K562 (cell line): ENCODE data around the gene MARCHF3. TPM values are rescaled to one million over a fixed set of nuclear protein-coding genes. Genes with fewer than 3 reads are reported as not detected.

Source experiments
- ATAC-seq: fragments of 200-7000 bp; cut with Tn5 transposase; 3 replicates; pipeline ENCODE4 v1.9.1; 2020; ENCODE audit warnings: moderate library complexity
- BruUV-seq: library from RNA; stranded (reverse); fragments of 400-500 nt; replicated peaks from 2 replicates; lab custom pipeline; 2021; lab: Mats Ljungman, UMichigan
- CTCF ChIA-PET: fragments of 300-600 bp; formaldehyde crosslinking; extraction: SDS; loops from one replicate; lab custom pipeline; 2021; ENCODE audit warnings: low intra/inter-chr PET ratio; lab: Yijun Ruan, JAX
- POLR2A ChIA-PET: fragments of 300-600, 350-650 bp; sonication (Branson Sonifier 250); formaldehyde crosslinking; extraction: SDS; loops from one replicate; lab custom pipeline; 2021; ENCODE audit warnings: antibody characterized with exemption, inconsistent platforms; lab: Yijun Ruan, JAX
- DNase-seq, 4 experiments: peaks; one replicate each; pipeline versions ENCODE4 v3.0.0 to v3.0.0-alpha.2; 2011 to 2018; ENCODE audit warnings: low spot score in 3 of 4, mixed read lengths in 3 of 4; ENCODE audit errors: extremely low read depth in 1 of 4
- FAIRE-seq: peaks from 2 replicates; lab custom pipeline; 2011; peaks lifted over from hg19 to GRCh38; lab: Jason Lieb, UNC
- H2AFZ ChIP-seq: 2 replicates; pipeline ENCODE4 v1.6.0; 2011; ENCODE audit warnings: low read depth, low read length, control low read depth, inconsistent platforms
- H3K27ac ChIP-seq: fragments of 200-600 bp; 3 replicates; pipeline ENCODE4 v1.8.0; 2011; ENCODE audit warnings: low read depth, mild to moderate bottlenecking, control low read depth, inconsistent platforms, low read length, moderate library complexity, mixed read lengths; ENCODE audit errors: extremely low read depth
- H3K27me3 ChIP-seq, 2 experiments: fragments of 300-600 bp in 1 of 2; 2 replicates in 1 of 2; 3 replicates in 1 of 2; pipeline versions ENCODE4 v1.6.0 to v1.8.0; 2011; ENCODE audit warnings: inconsistent platforms in 2 of 2, low read length in 2 of 2, mild to moderate bottlenecking in 1 of 2, mixed read lengths in 1 of 2, moderate library complexity in 1 of 2; ENCODE audit not compliant: control insufficient read depth in 2 of 2, insufficient read depth in 2 of 2
- H3K36me3 ChIP-seq: fragments of 300-600 bp; 3 replicates; pipeline ENCODE4 v1.8.0; 2011; ENCODE audit warnings: mild to moderate bottlenecking, low read length, inconsistent platforms; ENCODE audit not compliant: control insufficient read depth, insufficient read depth
- H3K4me1 ChIP-seq, 2 experiments: fragments of 200-600 bp in 1 of 2; replicated peaks in 1 of 2; 2 replicates in 1 of 2; 3 replicates in 1 of 2; pipeline versions ENCODE4 v1.5.1 to v1.8.0; 2011; ENCODE audit warnings: inconsistent platforms in 2 of 2, low read length in 2 of 2, mild to moderate bottlenecking in 1 of 2, mixed read lengths in 1 of 2, moderate library complexity in 1 of 2; ENCODE audit not compliant: control insufficient read depth in 2 of 2, insufficient read depth in 2 of 2
- H3K4me2 ChIP-seq: 2 replicates; pipeline ENCODE4 v1.6.1; 2011; ENCODE audit warnings: low read length, control low read depth, inconsistent platforms, mixed read lengths; ENCODE audit not compliant: insufficient read depth
- H3K4me3 ChIP-seq: fragments of 200-600 bp; sonication (generic), shearing (Covaris generic); 2 replicates; pipeline ENCODE4 v1.5.1; 2016; ENCODE audit warnings: control low read depth, inconsistent platforms
- H3K79me2 ChIP-seq: fragments of 200-600 bp; 3 replicates; pipeline ENCODE4 v1.8.0; 2011; ENCODE audit warnings: low read length, inconsistent platforms; ENCODE audit not compliant: control insufficient read depth, insufficient read depth
- H3K9ac ChIP-seq, 2 experiments: 2 replicates each; pipeline versions ENCODE4 v1.6.0 to v1.6.1; 2011; ENCODE audit warnings: low read depth in 2 of 2, low read length in 2 of 2, control low read depth in 1 of 2, inconsistent platforms in 1 of 2, mild to moderate bottlenecking in 1 of 2, mixed read lengths in 1 of 2; ENCODE audit not compliant: insufficient read depth in 1 of 2
- H3K9me1 ChIP-seq: one replicate; pipeline ENCODE4 v1.6.0; 2011; ENCODE audit warnings: inconsistent platforms, mild to moderate bottlenecking, low read length, moderate library complexity; ENCODE audit not compliant: control insufficient read depth, insufficient read depth
- H3K9me3 ChIP-seq: replicated peaks from 2 replicates; pipeline ENCODE4 v1.5.1; 2011; ENCODE audit warnings: low read depth, low read length, inconsistent platforms; ENCODE audit not compliant: control insufficient read depth, insufficient read depth
- H4K20me1 ChIP-seq: replicated peaks from 2 replicates; pipeline ENCODE4 v1.6.1; 2011; ENCODE audit warnings: low read length, inconsistent platforms, mixed read lengths; ENCODE audit not compliant: control insufficient read depth, insufficient read depth
- CBFA2T3 ChIP-seq: fragments of 450-650 bp; IDR thresholded peaks from 2 replicates; pipeline ENCODE4 v1.6.1; 2017
- ELF4 ChIP-seq: fragments of 450-650 bp; formaldehyde crosslinking; IDR thresholded peaks from 2 replicates; pipeline ENCODE4 v1.4.0; 2022; ENCODE audit warnings: missing genetic modification characterization
- ETV1 ChIP-seq: fragments of 450-650 bp; conservative IDR thresholded peaks from 2 replicates; pipeline ENCODE4 v1.6.1; 2016; ENCODE audit warnings: missing genetic modification characterization, control low read depth, low read depth, missing compliant biosample characterization
- SPI1 ChIP-seq: IDR thresholded peaks from 2 replicates; pipeline ENCODE4 v1.6.1; 2011; ENCODE audit warnings: low read depth, low read length, control low read depth, borderline replicate concordance
- SRF ChIP-seq, 2 experiments: fragments of 250-450, 450-650 bp in 1 of 2; sonication (Bioruptor Pico) in 1 of 2; sonication (generic) in 1 of 2; formaldehyde crosslinking; IDR thresholded peaks; 2 replicates each; pipeline versions ENCODE4 v1.5.0 to v1.5.1; 2020 to 2022; ENCODE audit warnings: mild to moderate bottlenecking in 1 of 2, missing genetic modification reagents in 1 of 2
- ZNF239 ChIP-seq: fragments of 250-450 bp; sonication (Bioruptor Pico); IDR thresholded peaks from 2 replicates; pipeline ENCODE4 v1.4.0; 2020; ENCODE audit warnings: mild to moderate bottlenecking
- WGBS: fragments of 100-300 bp; shearing (Covaris generic); methylation state at CpG from one replicate; pipeline ENCODE4 v1.1.6; 2016; ENCODE audit warnings: low coverage, mixed read lengths; ENCODE audit not compliant: insufficient coverage; ENCODE audit errors: missing lambda C conversion rate; 5-methylcytosine and 5-hydroxymethylcytosine counted together
- in situ Hi-C: fragments of 300-500 bp; cut with MboI; formaldehyde crosslinking; loops from 4 replicates; pipeline ENCODE4 v1.15.0; 2018; ENCODE audit warnings: inconsistent platforms, mixed read lengths
- intact Hi-C: fragments of 100-400 bp; cut with micrococcal nuclease; formaldehyde crosslinking; loops from 2 replicates; pipeline ENCODE4 v1.14.2; 2022
- polyA plus RNA-seq, 8 experiments: library from polyadenylated mRNA; depleted of rRNA in 4 of 8; stranded (reverse) in 5 of 8; unstranded in 3 of 8; fragments of >200 nt; fragmentation: Nextera tagmentation in 2 of 8; fragmentation: Illumina TruSeq in 1 of 8; extraction: Ambion mirVana in 2 of 8; extraction: Trizol in 1 of 8; gene quantifications; 2 replicates each; pipeline versions ENCODE4 v1.2.1 to v1.2.3, GENCODE V29; 2011 to 2014; ENCODE audit warnings: inconsistent platforms in 1 of 8, missing spikeins in 1 of 8
- total RNA-seq, 7 experiments: library from RNA; depleted of rRNA in 6 of 7; stranded (reverse); fragments of >200 nt in 6 of 7; fragmentation: Illumina TruSeq in 2 of 7; extraction: Trizol in 2 of 7; gene quantifications; 2 replicates each; pipeline versions ENCODE4 v1.2.1 to v1.2.3, GENCODE V29; 2011 to 2021; ENCODE audit warnings: low replicate concordance in 1 of 7
- TF ChIP-seq, protein P1 (sequence below), 2 experiments: fragments of 450-650 bp; formaldehyde crosslinking in 1 of 2; IDR thresholded peaks; 2 replicates each; pipeline versions ENCODE4 v1.4.0 to v1.6.1; 2014 to 2020; ENCODE audit warnings: mild to moderate bottlenecking in 2 of 2, borderline replicate concordance in 1 of 2, low read depth in 1 of 2

Gene MARCHF3
- total and polyA plus RNA-seq, 9 of the 15 experiments (the other 6 are each of a cell fraction or from before 2014, with no cell fraction given) = 5.6 to 37.4 (median 16.5) TPM

DNA sequence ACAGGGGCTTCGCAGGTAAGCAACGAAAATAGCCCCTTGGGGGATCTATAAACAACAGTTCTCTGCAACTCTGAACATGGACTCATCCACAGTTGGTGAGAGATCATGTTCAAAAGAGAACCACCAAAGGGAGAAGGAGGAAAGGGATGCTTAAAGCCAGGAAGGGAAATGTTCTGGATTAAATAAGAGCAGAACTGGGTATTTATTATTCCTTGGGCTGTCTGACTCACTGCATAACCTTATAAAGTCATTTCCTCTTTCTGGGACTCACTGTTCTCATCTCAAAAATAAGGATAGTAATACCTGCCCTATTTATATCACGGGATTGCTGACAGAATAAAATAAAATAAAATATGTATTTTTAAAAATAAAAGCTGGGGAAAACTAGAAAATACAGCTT lies 11.2 kb upstream of the MARCHF3 start (continued):
- TF ChIP-seq ETV1 (tag) = no peak
- TF ChIP-seq SRF (CRISPR knock-in tag; IDR thresholded peaks at IDR 0.05) = peak in 1 of 2 experiments; percentile 23; a peak in 1 of 4 replicates
- peak; percentile 39; the same call in 1 of the 2 replicates for TF ChIP-seq SPI1
- TF ChIP-seq, all 486 proteins: peak for 2

DNA sequence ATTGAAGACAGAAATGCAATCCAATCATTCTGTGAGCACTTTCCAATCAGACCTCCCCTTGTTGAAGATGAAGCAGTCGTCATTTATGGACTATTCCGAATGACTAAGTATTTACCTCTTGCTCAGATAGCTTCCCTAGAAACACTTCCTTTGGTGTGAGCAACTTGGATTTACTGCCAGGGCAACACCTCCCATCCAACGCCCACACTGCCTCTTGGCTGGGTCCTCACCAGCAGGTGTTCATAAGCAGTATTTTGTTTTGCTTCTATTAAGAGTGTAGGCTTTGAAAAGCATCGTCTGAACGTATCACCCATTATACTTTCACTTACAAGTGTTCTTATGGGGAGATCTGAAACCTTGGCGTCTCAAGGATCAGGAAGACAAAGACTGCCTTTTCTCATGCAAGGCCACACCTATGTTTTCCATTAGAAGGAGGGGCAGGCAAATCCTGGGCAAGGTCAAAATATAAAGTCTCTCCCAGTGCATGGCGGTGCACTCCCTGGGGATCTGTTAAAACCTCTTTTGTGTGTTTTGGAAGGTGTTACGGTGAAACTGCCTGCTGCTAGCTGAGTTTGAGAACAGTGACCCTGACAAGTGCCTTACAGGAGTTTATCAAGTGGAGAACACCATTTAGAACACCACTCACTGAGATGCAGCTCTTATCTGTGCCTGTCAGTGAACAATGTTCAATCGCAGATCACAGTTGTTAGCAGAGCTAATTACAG lies 10.6 kb upstream of the MARCHF3 start:
- CTCF ChIA-PET = no interaction called here
- DNase-seq (peak in 2 of 4 experiments; percentile 26 to 39), FAIRE-seq (peak; percentile 83), ATAC-seq (peak; percentile 73)
- no peaks in the 10 kb centered on the region for H3K79me2 ChIP-seq
- no peaks in the 10 kb centered on the region; the same call in 2 of the 3 replicates for H3K36me3 ChIP-seq
- in situ Hi-C loops = no loop called here
- no peaks in the 10 kb centered on the region for H4K20me1 ChIP-seq
- H3K27me3 ChIP-seq = no peaks in the 10 kb centered on the region
- BruUV-seq = no TSS peak
- no peak overlapping the region for H3K4me3 ChIP-seq
- H3K27ac ChIP-seq = no peak overlapping the region
- peak overlapping the region; percentile 16; the same call in 1 of the 2 replicates for H2AFZ ChIP-seq
- H3K9ac ChIP-seq = peak overlapping the region in 1 of 2 experiments; percentile 11; a peak in 1 of 4 replicates
- no peaks in the 10 kb centered on the region for H3K9me1 ChIP-seq
- POLR2A ChIA-PET = interaction anchor here (0.6 to 1.4 kb wide), 2 partner anchors 9 to 496 kb away, joined by 3 to 8 read pairs; no protein-coding TSS in a partner anchor
- WGBS = 16% methylated on average over 9 of the region's 9 CpGs
- no peaks in the 10 kb centered on the region for H3K9me3 ChIP-seq
- peak overlapping the region; percentile 30; the same call in 1 of the 2 replicates for H3K4me2 ChIP-seq
- intact Hi-C loops = no loop called here
- H3K4me1 ChIP-seq = peaks cover 0 to 10% of the 10 kb centered on the region in 2 experiments; a peak in 2 of 5 replicates
- TF ChIP-seq, protein P1, sequence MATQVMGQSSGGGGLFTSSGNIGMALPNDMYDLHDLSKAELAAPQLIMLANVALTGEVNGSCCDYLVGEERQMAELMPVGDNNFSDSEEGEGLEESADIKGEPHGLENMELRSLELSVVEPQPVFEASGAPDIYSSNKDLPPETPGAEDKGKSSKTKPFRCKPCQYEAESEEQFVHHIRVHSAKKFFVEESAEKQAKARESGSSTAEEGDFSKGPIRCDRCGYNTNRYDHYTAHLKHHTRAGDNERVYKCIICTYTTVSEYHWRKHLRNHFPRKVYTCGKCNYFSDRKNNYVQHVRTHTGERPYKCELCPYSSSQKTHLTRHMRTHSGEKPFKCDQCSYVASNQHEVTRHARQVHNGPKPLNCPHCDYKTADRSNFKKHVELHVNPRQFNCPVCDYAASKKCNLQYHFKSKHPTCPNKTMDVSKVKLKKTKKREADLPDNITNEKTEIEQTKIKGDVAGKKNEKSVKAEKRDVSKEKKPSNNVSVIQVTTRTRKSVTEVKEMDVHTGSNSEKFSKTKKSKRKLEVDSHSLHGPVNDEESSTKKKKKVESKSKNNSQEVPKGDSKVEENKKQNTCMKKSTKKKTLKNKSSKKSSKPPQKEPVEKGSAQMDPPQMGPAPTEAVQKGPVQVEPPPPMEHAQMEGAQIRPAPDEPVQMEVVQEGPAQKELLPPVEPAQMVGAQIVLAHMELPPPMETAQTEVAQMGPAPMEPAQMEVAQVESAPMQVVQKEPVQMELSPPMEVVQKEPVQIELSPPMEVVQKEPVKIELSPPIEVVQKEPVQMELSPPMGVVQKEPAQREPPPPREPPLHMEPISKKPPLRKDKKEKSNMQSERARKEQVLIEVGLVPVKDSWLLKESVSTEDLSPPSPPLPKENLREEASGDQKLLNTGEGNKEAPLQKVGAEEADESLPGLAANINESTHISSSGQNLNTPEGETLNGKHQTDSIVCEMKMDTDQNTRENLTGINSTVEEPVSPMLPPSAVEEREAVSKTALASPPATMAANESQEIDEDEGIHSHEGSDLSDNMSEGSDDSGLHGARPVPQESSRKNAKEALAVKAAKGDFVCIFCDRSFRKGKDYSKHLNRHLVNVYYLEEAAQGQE (IDR thresholded peaks at IDR 0.05; ENCODE audit: borderline replicate concordance) = no peak
- TF ChIP-seq, protein P1 (CRISPR knock-in tag; IDR thresholded peaks at IDR 0.05; ENCODE audit: low read depth) = no peak
- peak; percentile 61 for TF ChIP-seq CBFA2T3
- TF ChIP-seq ELF4 (CRISPR knock-in tag) = no peak
- TF ChIP-seq ZNF239 (CRISPR knock-in tag) = 0 out of 2 replicates have a peak, but pooled peaks have one; percentile 21
